Colonic mucosa (tissue), 4 donors: Measurements from ENCODE around the gene CTNNBIP1. TPM values are rescaled to one million over a fixed set of nuclear protein-coding genes. Genes with fewer than 3 reads are reported as not detected.
"Not testable (repeated sequence)": the region's sequence is repeated elsewhere in the genome, so short reads cannot be mapped to it uniquely, and the experiment has no call there.

Source experiments
- DNase-seq: peaks from one replicate; pipeline ENCODE4 v3.0.0-alpha.2; 2020
- H3K27ac ChIP-seq: fragments of 200-600 bp; one replicate; pipeline ENCODE4 v1.8.0; 2021
- H3K27me3 ChIP-seq: fragments of 200-600 bp; one replicate; pipeline ENCODE4 v1.8.0; 2021
- H3K36me3 ChIP-seq: fragments of 200-600 bp; one replicate; pipeline ENCODE4 v1.8.0; 2021
- H3K4me1 ChIP-seq: fragments of 200-600 bp; one replicate; pipeline ENCODE4 v1.8.0; 2021; ENCODE audit warnings: mild to moderate bottlenecking
- H3K4me3 ChIP-seq: fragments of 200-600 bp; one replicate; pipeline ENCODE4 v1.8.0; 2021
- H3K9ac ChIP-seq, 2 donors: one replicate each; pipeline ENCODE4 v1.7.0; 2013; ENCODE audit warnings: control low read depth in 2 of 2, low read depth in 2 of 2, low read length in 2 of 2
- H3K9me3 ChIP-seq: fragments of 200-600 bp; one replicate; pipeline ENCODE4 v1.8.0; 2021
- CTCF ChIP-seq: fragments of 200-600 bp; IDR thresholded peaks from one replicate; pipeline ENCODE4 v1.8.0; 2022; ENCODE audit warnings: antibody characterized with exemption, mild to moderate bottlenecking
- intact Hi-C: fragments of 100-400 bp; cut with DNase I; formaldehyde crosslinking; loops from one replicate; pipeline ENCODE4 v1.14.1; 2022
- total RNA-seq, 2 donors: library from RNA; stranded (reverse); fragmentation: NEBNext Ultra II Directional in 1 of 2; extraction: Animal tissue kit (Norgen Biotek cat#: 25700) in 1 of 2; gene quantifications; one replicate each; pipeline ENCODE4 v1.2.1, GENCODE V29; 2021
- donor health status: healthy.
- donor health status: DM: no; HTN: no; CAD: no.
- donor health status: DM: no; HTN: no; CAD: no.

Gene CTNNBIP1
- total RNA-seq, 2 donors from 2014 or later, result 28.1 to 30.1 TPM

GRCh38 chr1:9811239-9811966, 98.7 kb downstream of the CTNNBIP1 start:
- TF ChIP-seq CTCF, result no peak
- intact Hi-C loops, result no loop called here
- DNase-seq, result no peak
- Histone ChIP-seq H3K9me3 (no peaks in the 10 kb centered on the region), H3K4me1 (peaks cover 15% of the 10 kb centered on the region), H3K27me3 (no peaks in the 10 kb centered on the region), H3K27ac (no peak overlapping the region), H3K4me3 (no peak overlapping the region), H3K36me3 (no peaks in the 10 kb centered on the region), H3K9ac (no peak overlapping the region)

GRCh38 chr1:9809100-9809510, 101.0 kb downstream of the CTNNBIP1 start:
- no peak overlapping the region for H3K4me3 ChIP-seq
- H3K27ac ChIP-seq, result no peak overlapping the region
- no peak for DNase-seq
- H3K36me3 ChIP-seq, result no peaks in the 10 kb centered on the region
- TF ChIP-seq CTCF, result no peak
- peaks cover 17% of the 10 kb centered on the region for H3K4me1 ChIP-seq
- no peaks in the 10 kb centered on the region for H3K27me3 ChIP-seq
- peak overlapping the region in 1 of 2 donors; percentile 24 for H3K9ac ChIP-seq
- intact Hi-C loops, result no loop called here
- no peaks in the 10 kb centered on the region for H3K9me3 ChIP-seq

- TF ChIP-seq CTCF, result no peak
- Histone ChIP-seq H3K36me3 (no peaks in the 10 kb centered on the region), H3K27me3 (no peaks in the 10 kb centered on the region), H3K4me3 (no peak overlapping the region), H3K9ac (no peak overlapping the region), H3K9me3 (no peaks in the 10 kb centered on the region), H3K4me1 (peaks cover 20% of the 10 kb centered on the region), H3K27ac (no peak overlapping the region)
- intact Hi-C loops, result no loop called here
- DNase-seq, result no peak
Observed at GRCh38 chr1:9808459-9808858, 101.6 kb downstream of the CTNNBIP1 start.

GRCh38 chr1:9807541-9807940, 102.5 kb downstream of the CTNNBIP1 start:
- TF ChIP-seq CTCF, result no peak
- no peaks in the 10 kb centered on the region for H3K27me3 ChIP-seq
- no peak for DNase-seq
- H3K9me3 ChIP-seq, result no peaks in the 10 kb centered on the region
- H3K4me3 ChIP-seq, result no peak overlapping the region
- H3K4me1 ChIP-seq, result peaks cover 20% of the 10 kb centered on the region
- no peak overlapping the region for H3K27ac ChIP-seq
- no peaks in the 10 kb centered on the region for H3K36me3 ChIP-seq
- H3K9ac ChIP-seq, result no peak overlapping the region
- intact Hi-C loops, result no loop called here

- H3K27me3 ChIP-seq, intact Hi-C loops, H3K4me3 ChIP-seq, DNase-seq, H3K9me3 ChIP-seq, H3K9ac ChIP-seq, H3K27ac ChIP-seq, H3K36me3 ChIP-seq: not testable (repeated sequence)
- H3K4me1 ChIP-seq, result peaks cover 10% of the 10 kb centered on the region
Observed at GRCh38 chr1:9805972-9806371, 104.1 kb downstream of the CTNNBIP1 start.

- DNase-seq, result no peak
- no peak overlapping the region for H3K4me3 ChIP-seq
- H3K9me3 ChIP-seq, result no peaks in the 10 kb centered on the region
- no peaks in the 10 kb centered on the region for H3K27me3 ChIP-seq
- H3K9ac ChIP-seq, result peak overlapping the region in 1 of 2 donors; percentile 71
- TF ChIP-seq CTCF, result no peak
- intact Hi-C loops, result no loop called here
- peak overlapping the region; percentile 80 for H3K27ac ChIP-seq
- no peaks in the 10 kb centered on the region for H3K36me3 ChIP-seq
- peaks cover 10% of the 10 kb centered on the region for H3K4me1 ChIP-seq
Observed at GRCh38 chr1:9805006-9805508, 105.0 kb downstream of the CTNNBIP1 start.

- peak overlapping the region in 1 of 2 donors; percentile 6 for H3K9ac ChIP-seq
- DNase-seq, H3K36me3 ChIP-seq, H3K27me3 ChIP-seq, H3K9me3 ChIP-seq, intact Hi-C loops, H3K4me3 ChIP-seq: not testable (repeated sequence)
- H3K27ac ChIP-seq, result peak overlapping the region; percentile 80
- H3K4me1 ChIP-seq, result peaks cover 10% of the 10 kb centered on the region
Observed at GRCh38 chr1:9803003-9803918, 106.8 kb downstream of the CTNNBIP1 start.
